Activated naive CD4-positive, alpha-beta T cell treated with anti-CD3 and anti-CD28 coated beads, Interleukin-2, amount 50 U/mL, for 72 hours (primary cell): ENCODE data around the gene ZNF777. TPM values are rescaled to one million over a fixed set of nuclear protein-coding genes. Genes with fewer than 3 reads are reported as not detected.

ENCODE experiments used
- ATAC-seq, 2 donors: fragments of 150-1000 bp; cut with Tn5 transposase; 2 replicates each; pipeline ENCODE4 v1.10.0; 2021; ENCODE audit warnings: mild to moderate bottlenecking in 2 of 2, moderate library complexity in 2 of 2
- DNase-seq, 2 donors: peaks; one replicate each; pipeline ENCODE4 v3.0.0; 2021 to 2022; ENCODE audit warnings: low spot score in 2 of 2
- H3K27ac Mint-ChIP-seq, 2 donors: one replicate each; pipeline ENCODE4 v1.8.0; 2022; ENCODE audit warnings: mild to moderate bottlenecking in 2 of 2, mixed read lengths in 2 of 2
- H3K36me3 Mint-ChIP-seq, 2 donors: one replicate each; pipeline ENCODE4 v1.8.0; 2022; ENCODE audit warnings: mixed read lengths in 2 of 2
- H3K9me3 Mint-ChIP-seq, 2 donors: one replicate each; pipeline ENCODE4 v1.8.0; 2022; ENCODE audit warnings: mixed read lengths in 2 of 2
- total RNA-seq, 2 donors: library from RNA; stranded (reverse); gene quantifications; one replicate each; pipeline ENCODE4 v1.2.3, GENCODE V29; 2022

Gene ZNF777
- total RNA-seq, 2 donors from 2014 or later: 3.5 to 12.7 TPM

- ATAC-seq: no peak
- H3K9me3 Mint-ChIP-seq: no peaks in the 10 kb centered on the region
- peaks cover 22 to 29% of the 10 kb centered on the region in 2 donors for H3K36me3 Mint-ChIP-seq
- peak overlapping the region; percentile 40 to 66 for H3K27ac Mint-ChIP-seq
- DNase-seq: no peak
Observed at GRCh38 chr7:149490083-149490760, 29.4 kb upstream of the ZNF777 start.

- H3K36me3 Mint-ChIP-seq: peaks cover 23 to 30% of the 10 kb centered on the region in 2 donors
- DNase-seq (no peak), ATAC-seq (peak; percentile 29 to 49)
- H3K27ac Mint-ChIP-seq: peak overlapping the region; percentile 40 to 66
- H3K9me3 Mint-ChIP-seq: no peaks in the 10 kb centered on the region
Observed at GRCh38 chr7:149489391-149490024, 28.6 kb upstream of the ZNF777 start.

- Mint-ChIP-seq H3K9me3 (peaks cover 6% of the 10 kb centered on the region in 2 donors), H3K36me3 (peaks cover 17 to 26% of the 10 kb centered on the region in 2 donors), H3K27ac (no peak overlapping the region)
- no peak for DNase-seq
- ATAC-seq: no peak
Observed at GRCh38 chr7:149479568-149479967, 18.7 kb upstream of the ZNF777 start.

GRCh38 chr7:149478754-149479153, 17.9 kb upstream of the ZNF777 start:
- ATAC-seq (no peak), DNase-seq (no peak)
- Mint-ChIP-seq H3K36me3 (peaks cover 17 to 26% of the 10 kb centered on the region in 2 donors), H3K9me3 (peaks cover 6% of the 10 kb centered on the region in 2 donors), H3K27ac (peak overlapping the region in 1 of 2 donors; percentile 36)

- DNase-seq (no peak), ATAC-seq (no peak)
- peaks cover 17 to 34% of the 10 kb centered on the region in 2 donors for H3K36me3 Mint-ChIP-seq
- peak overlapping the region; percentile 46 to 81 for H3K27ac Mint-ChIP-seq
- peaks cover 6% of the 10 kb centered on the region in 2 donors for H3K9me3 Mint-ChIP-seq
Observed at GRCh38 chr7:149477494-149478443, 16.9 kb upstream of the ZNF777 start.

GRCh38 chr7:149476791-149477190, 15.9 kb upstream of the ZNF777 start:
- Mint-ChIP-seq H3K27ac (peak overlapping the region in 1 of 2 donors; percentile 81), H3K9me3 (peaks cover 6% of the 10 kb centered on the region in 2 donors), H3K36me3 (peaks cover 22 to 40% of the 10 kb centered on the region in 2 donors)
- ATAC-seq: no peak
- DNase-seq: no peak

GRCh38 chr7:149475121-149476045, 14.5 kb upstream of the ZNF777 start:
- ATAC-seq (no peak), DNase-seq (no peak)
- H3K9me3 Mint-ChIP-seq: peaks cover 6% of the 10 kb centered on the region in 2 donors
- no peak overlapping the region for H3K27ac Mint-ChIP-seq
- H3K36me3 Mint-ChIP-seq: peaks cover 22 to 40% of the 10 kb centered on the region in 2 donors

GRCh38 chr7:149474309-149475120, 13.7 kb upstream of the ZNF777 start:
- DNase-seq: no peak
- peaks cover 22 to 36% of the 10 kb centered on the region in 2 donors for H3K36me3 Mint-ChIP-seq
- ATAC-seq: no peak

GRCh38 chr7:149473251-149473650, 12.4 kb upstream of the ZNF777 start:
- Mint-ChIP-seq H3K9me3 (no peaks in the 10 kb centered on the region), H3K27ac (no peak overlapping the region), H3K36me3 (peaks cover 10 to 23% of the 10 kb centered on the region in 2 donors)
- ATAC-seq (no peak), DNase-seq (no peak)

More at GRCh38 chr7:149474309-149475120, 13.7 kb upstream of the ZNF777 start:
- Mint-ChIP-seq H3K9me3 (peaks cover 6% of the 10 kb centered on the region in 2 donors), H3K27ac (no peak overlapping the region)

- DNase-seq (no peak), ATAC-seq (no peak)
- peaks cover 9 to 23% of the 10 kb centered on the region in 2 donors for H3K36me3 Mint-ChIP-seq
- no peak overlapping the region for H3K27ac Mint-ChIP-seq
- H3K9me3 Mint-ChIP-seq: no peaks in the 10 kb centered on the region
Observed at GRCh38 chr7:149471289-149471953, 10.6 kb upstream of the ZNF777 start.

GRCh38 chr7:149469806-149470205, 8.9 kb upstream of the ZNF777 start:
- no peak for DNase-seq

GRCh38 chr7:149468208-149468607, 7.3 kb upstream of the ZNF777 start:
- no peak for ATAC-seq
- peaks cover 4 to 20% of the 10 kb centered on the region in 2 donors for H3K36me3 Mint-ChIP-seq

More at GRCh38 chr7:149469806-149470205, 8.9 kb upstream of the ZNF777 start:
- no peak for ATAC-seq
- peaks cover 4 to 23% of the 10 kb centered on the region in 2 donors for H3K36me3 Mint-ChIP-seq
- no peaks in the 10 kb centered on the region for H3K9me3 Mint-ChIP-seq
- H3K27ac Mint-ChIP-seq: no peak overlapping the region

GRCh38 chr7:149467321-149467859, 6.5 kb upstream of the ZNF777 start:
- no peaks in the 10 kb centered on the region for H3K9me3 Mint-ChIP-seq
- H3K27ac Mint-ChIP-seq: no peak overlapping the region
- H3K36me3 Mint-ChIP-seq: peaks cover 2 to 12% of the 10 kb centered on the region in 2 donors
- no peak for DNase-seq
- ATAC-seq: no peak

More at GRCh38 chr7:149468208-149468607, 7.3 kb upstream of the ZNF777 start:
- H3K27ac Mint-ChIP-seq: no peak overlapping the region
- H3K9me3 Mint-ChIP-seq: no peaks in the 10 kb centered on the region
- DNase-seq: no peak

- Mint-ChIP-seq H3K36me3 (peaks cover 0 to 10% of the 10 kb centered on the region in 2 donors), H3K27ac (no peak overlapping the region), H3K9me3 (no peaks in the 10 kb centered on the region)
- ATAC-seq (no peak), DNase-seq (no peak)
Observed at GRCh38 chr7:149466364-149466763, 5.5 kb upstream of the ZNF777 start.
